HK-2 (cell line): ENCODE data around the gene IL1RL1.

Experiments used
- DNase-seq: peaks from one replicate; pipeline ENCODE4 v3.0.0-alpha.2; 2018; ENCODE audit not compliant: unreplicated experiment

Gene IL1RL1

DNA sequence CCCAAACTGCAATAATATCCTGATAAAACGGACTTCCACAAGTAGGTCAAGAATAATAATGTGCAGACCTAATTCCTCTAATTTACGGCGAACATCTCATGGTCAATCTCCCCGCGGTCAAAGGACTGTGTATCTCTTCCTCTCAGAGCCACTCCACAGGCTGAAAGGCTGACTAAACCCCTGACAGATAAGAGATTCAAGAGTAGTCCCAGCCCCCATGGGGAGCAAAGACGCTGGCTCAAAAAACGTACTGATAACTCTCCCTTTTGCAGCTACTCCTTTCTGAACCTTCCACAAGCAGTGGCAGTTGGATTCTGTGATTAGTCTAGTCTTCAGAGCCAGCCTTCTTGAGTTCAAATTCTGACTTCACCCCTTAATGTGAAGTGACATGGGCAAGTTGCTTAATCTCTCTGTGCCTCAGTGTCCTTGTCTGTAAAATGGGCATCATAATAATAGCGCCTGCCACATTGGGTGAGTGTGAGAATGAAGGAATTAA, 24.6 kb downstream of the IL1RL1 start:
- DNase-seq, result no peak

DNA sequence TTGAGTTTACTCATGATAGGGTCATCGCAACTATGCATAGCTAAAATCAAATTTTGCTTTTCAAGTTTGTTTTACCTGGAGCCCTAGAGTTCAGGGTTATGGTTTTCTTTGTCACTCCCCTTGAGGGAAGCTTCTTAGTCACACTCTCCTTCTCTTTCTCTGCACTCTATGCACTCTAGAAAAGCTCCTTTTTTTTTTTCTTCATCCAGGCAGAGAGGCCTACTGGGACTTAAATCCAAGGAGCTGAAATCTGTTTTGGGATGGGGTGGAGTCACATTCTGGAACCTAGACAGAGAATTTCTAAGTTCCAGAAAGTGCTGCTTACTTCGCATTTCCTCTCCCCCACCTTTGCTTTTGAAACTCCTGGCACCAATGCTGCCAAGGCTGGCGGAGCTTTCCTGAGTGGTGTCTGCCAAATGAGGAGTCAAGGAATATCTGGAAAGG, 25.2 kb downstream of the IL1RL1 start:
- DNase-seq, result no peak

DNA sequence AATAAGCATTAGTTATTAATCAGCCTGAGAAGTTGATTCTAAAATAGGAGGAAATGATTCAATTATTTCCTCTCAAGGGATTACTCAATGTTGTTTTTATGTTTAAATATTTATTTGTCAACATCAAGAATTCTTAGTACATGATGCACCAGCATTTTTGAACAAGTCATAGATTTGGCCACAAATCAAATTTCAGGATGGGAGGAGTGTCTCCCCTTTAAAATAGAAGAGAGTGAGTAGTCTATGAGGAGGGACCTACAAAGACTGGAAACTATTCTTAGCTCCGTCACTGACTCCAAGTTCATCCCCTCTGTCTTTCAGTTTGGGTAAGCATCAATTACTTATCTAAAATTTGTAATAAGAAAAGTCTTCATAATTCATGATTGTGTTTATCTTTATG, 25.6 kb downstream of the IL1RL1 start:
- no peak for DNase-seq

DNA sequence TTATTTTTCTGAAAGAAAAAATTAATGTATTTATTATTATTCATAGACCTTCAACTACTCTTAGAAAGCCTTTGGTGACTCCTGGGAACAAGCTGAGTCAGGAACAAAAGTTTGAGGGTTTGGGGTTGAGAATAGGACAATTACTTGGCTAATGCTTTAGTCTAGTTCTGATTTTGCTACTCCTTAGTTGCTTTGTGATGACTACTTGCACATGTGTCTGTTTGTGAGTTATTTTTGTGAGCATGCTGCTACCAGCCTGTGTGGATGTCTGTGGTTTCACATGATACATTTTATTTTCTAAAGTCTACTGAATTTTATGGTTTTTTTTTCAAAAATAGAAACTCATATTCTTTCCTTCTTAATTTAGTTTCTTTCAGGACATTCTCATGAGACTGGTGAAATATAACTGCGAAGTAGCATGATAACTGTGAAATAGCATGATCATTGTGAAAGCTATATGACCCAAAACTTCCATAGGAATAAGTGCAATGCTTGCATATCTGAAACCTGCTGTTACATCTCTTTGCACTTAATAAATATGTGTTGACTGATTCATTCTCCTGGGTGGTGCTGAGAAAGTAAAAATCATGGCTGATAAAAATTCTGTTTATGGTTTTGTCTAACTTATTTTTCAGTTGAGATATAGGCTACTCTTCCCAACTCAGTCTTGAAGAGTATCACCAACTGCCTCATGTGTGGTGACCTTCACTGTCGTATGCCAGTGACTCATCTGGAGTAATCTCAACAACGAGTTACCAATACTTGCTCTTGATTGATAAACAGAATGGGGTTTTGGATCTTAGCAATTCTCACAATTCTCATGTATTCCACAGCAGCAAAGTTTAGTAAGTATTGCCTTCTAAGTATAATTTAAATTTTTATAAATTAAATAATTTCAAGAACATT, 26.4 kb downstream of the IL1RL1 start:
- no peak for DNase-seq

DNA sequence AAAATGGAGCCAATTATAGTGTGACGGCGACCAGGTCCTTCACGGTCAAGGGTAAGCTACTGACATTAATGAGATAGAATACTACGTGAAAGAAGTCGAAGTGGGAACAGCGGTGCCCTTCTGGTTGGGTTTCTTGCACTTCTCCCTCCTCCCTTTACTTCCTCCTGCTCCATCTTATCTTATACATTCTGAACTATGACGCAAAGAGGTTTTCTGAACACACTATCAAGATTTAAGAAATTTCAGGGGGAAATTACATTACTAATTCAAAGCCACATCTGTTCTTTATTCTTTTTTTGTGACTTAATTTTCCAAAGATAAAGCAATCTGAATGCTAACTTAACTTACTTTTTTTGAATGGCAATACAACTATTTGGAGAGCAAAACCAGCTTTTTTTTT, 29.4 kb downstream of the IL1RL1 start:
- no peak for DNase-seq

DNA sequence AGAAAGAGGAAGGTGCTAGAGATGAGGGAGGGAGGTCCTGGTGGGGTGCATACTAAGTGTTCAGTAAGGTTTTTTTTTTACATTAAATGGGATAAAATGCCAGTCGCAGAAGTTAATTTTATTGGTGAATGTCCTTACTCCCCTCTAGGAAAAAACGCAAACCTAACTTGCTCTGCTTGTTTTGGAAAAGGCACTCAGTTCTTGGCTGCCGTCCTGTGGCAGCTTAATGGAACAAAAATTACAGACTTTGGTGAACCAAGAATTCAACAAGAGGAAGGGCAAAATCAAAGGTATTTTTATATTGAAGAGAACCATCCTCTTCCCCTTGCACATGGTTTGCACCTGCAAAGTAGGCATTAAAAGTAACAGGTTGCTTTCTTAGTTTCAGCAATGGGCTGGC, 31.5 kb downstream of the IL1RL1 start:
- DNase-seq, result no peak

DNA sequence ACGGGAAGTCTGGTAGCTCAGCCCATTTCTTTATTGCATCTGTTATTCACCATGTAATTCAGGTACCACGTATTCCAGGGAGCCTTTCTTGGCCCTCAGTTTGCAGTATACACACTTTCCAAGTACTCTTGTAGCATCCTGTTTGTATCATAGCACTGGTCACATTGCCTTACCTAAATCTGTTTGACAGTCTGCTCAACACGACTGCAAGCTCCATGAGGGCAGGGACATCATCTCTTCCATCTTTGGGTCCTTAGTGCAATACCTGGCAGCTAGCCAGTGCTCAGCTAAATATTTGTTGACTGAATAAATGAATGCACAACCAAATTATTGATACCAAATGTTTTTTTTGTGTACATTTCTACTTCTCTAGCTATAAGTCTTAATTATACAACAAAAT, 33.0 kb downstream of the IL1RL1 start:
- DNase-seq, result no peak

DNA sequence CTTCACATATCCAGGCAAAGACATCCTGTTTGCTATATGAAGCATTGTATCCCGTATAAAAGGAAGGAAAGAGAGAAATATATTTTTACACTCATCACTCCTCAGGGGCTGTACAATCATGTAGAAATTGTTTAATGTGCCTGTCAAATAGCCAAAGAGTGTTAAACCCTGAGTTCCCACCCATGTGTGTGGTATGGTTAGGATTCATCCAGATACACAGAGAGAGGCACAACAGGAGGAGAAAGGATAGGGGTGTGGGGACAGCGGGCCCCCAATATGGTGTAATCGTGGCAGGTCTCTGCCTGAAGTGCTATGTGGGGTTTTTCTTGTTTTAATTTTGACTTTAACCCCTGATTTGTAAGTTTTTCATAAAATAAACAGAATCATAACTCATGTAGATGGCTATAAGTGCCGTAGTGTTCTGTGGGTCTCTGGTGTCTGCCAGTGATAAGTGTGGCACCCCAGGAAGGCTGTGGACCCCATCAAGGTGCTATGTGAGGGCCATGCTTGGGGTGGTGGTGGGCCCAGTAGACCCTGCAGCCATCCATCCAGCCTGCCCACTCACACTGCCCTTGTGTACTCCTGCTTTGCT, 34.1 kb downstream of the IL1RL1 start:
- no peak for DNase-seq

DNA sequence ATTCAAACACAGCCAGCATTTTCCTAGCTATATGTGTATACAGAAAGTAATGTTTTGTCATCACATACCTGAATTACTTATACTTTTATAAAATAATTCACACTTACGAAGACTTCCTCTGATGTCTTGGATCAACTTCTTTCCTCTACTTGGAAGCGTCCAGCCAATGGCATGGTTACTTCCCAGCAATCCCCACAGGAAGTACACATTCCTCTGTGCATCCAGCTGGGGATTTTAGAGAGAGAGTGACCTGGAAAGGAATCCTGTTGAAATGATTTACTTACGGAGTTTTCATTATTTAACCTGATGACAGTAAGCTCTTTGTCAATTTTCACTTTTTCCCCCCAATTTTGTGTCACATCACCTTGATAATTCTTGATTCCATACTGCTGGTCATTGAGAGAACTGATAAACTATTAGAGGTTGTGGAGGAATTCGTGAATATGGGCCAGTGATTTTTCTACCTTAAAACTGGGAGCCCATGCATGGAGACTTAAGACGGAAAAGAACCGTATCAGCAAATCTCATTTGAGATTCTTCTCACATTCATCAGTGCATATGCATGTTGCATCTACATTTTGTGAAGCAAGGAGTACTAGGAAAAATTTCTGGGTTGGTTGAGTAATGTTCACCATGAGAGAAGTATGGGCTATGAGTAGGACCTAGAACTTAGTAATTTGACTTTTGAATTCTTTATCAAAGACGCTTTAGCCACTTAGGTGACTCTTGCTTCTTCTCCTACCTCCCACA, 35.2 kb downstream of the IL1RL1 start:
- DNase-seq, result peak; percentile 11

DNA sequence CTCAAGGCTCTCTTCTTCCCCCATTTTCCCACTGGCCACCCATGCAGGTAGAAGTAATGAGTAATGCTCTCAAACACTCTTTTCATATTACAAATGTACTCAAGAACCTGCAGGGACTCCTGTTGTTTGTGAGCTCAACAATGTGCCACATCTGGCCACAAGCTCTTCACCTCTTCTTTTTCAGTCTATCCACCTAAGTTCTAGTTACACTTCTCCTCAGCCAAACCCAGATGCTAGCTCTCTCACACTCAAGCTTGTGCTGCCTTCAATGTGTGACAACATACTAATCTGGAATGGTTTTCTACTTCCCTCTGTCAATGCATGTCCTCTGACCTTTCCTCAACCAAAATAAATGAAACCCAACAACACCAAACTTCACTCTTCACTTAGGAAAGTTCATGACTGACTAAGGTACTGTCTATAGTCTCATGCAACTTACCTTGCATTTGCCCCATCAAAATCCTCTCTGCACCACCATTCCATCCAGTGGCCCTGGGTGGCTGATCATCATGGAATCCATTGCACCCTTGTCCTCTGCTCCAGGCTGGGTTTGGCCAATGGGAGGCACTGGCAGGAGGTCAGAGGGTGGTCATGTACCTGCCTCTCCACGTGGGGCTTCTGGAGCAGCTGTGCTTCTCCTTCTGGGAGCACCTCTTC, 38.9 kb downstream of the IL1RL1 start:
- DNase-seq, result no peak

DNA sequence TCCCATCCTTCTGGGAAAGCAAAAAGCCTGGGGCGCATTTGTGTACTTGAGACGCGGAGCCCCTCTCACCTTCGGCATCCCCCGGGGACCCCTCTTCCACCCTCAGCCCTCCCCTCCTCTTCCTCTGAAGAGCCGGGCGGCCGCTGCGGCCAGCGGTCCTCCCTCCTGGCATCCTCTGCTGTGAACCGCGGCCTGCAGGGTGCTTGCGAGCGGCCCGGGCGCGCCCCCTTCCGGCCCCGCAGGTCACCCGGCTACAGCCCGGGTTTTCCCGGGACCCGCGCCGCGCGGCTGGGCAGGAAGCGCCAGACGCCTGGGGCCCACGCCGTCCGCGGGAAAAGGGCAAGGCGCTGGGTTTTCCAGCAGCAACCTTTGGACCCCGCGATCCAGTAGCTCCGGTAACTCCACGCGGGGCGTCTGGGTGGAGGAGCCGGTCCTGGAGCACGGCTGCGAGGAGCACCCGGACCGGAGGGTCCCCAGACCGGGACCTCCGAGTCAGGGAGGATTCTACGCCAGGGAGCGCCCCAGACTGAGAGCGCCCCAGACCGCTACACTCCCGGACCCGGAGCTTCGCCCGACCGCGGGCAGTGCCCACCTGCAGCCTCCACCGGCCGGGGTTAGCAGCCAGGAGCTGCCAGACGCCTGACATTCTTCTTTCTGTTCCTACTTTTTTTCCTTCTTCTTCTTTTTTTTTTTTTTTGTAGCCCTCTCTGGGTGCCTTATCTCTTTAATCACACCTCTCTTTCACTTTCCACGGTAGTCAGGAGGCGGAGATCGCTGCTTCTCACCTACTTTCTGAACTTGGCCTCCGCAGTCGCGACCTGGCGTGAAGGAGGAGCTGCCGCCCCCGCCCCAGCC, 44.4 kb downstream of the IL1RL1 start, which contains the start of gene IL18R1:
TSS of gene IL18R1 (plus strand) at position 271 of the 855 bp plus-strand sequence. CDS start 6,865 bp downstream, outside the sequence.
- peak; percentile 81 for DNase-seq

DNA sequence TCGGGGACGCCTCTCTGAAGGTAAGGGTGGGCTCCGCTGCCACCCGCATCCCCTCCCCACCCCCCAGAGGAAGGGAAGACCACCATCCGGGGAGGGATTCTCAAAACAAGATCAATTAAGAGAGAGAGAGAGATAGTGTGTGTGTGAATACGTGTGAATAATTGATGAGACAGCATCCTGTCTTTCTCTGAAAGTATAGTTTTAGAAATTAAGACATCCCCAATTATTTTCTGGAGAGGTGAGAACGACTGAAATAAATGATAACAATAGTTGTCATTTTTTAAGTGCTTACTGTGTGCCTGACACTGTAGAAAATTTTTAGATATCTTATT, 45.0 kb downstream of the IL1RL1 start:
- DNase-seq, result no peak

DNA sequence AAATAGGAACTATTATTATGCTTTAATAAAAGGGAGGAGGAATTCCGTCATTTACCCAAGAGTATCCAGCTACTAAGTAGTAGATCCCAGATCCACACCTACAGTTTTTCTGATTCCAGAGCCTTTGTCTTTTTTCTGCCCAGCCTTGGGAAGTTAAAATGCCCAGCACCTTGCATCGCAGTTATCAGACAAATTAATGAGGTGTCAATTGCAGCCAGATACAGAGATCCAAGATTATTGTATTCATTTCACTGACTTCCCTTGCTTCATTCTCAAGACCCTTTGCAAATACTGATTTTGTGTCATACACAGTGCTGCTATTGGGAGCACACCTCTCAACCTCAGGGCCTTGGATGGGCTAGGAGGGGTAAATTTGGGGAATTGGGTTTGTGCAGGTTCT, 45.4 kb downstream of the IL1RL1 start:
- DNase-seq, result no peak

DNA sequence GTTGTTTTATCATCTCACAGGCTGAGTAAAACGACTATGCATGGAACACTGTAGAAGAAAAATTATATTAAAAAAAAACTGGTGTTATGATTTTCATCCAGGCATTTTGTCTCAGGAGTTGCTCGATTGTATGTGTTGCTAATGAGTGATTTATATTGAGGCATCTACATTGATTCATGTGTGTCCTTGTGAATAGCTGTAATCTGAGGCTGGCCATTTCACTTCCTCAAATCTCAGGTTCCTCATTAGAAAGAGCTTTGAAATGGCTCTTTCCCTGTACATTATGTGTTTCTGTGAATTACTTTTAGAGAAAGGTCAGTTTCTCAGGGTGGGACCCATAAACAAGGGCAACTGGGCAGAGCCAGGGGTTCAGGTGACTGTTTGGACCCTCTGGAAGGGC, 46.6 kb downstream of the IL1RL1 start:
- no peak for DNase-seq

DNA sequence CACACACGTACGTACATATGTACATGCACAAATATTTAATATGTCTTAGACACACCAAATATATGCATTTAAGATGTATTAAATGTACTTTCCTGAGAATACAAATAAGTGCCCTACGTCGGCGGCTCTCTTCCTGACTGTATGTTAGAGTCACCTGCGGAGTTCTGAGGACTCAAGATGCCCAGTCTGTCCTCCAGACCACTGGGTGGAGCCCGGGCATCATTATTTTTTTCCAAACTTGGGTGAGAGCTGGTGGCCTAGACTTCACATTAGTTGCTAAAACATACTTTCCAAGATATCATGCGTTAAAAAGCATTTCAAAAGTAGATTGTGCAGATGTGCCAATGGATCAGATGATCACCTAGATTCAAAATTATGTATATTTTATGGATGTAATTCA, 47.1 kb downstream of the IL1RL1 start:
- no peak for DNase-seq

DNA sequence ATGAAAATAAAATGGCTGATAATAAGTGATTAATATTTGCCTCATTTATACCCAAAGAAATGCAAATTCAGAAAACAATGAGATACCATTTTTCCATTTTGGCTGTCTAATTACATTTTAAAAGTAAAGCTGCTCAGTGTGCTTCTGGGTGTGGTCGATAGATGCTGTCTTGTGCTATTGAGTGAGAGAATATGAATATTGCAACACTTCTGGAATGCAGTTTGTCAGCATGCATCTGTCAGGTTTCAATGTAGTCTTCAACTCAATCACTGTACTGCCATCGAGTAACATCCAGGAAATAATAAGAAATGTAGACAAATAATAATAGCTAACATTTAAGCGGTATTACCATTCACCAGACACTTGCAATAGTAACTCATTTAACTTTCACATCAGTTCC, 48.2 kb downstream of the IL1RL1 start:
- no peak for DNase-seq

DNA sequence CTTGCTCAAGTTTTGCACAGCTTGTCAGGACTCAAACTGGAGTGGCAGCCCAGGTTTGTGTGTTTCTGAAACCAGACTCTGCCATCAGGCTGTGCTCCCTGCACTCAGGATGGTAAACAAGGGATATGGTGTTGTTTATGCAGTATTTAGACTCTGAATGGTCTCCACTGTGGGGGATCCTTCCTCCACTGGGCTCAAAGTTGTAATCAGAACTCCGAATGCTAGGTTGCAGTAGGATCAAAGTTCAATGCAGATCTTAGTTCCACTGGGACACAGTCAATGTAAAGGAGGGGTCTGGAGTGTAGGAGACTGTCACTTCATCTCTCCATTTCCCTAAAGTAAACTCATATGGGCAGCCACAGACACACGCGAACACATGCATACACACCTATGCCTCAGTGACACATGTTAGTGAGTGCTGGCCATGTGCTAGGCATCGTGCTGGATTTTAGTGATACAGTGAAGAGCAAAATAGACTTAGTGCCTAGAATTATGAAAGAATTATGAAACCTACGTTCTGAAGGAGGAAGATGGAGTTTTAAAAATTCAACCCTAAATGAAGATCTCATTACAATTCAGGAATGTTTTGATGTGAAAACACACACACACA, 50.4 kb downstream of the IL1RL1 start:
- DNase-seq, result no peak

DNA sequence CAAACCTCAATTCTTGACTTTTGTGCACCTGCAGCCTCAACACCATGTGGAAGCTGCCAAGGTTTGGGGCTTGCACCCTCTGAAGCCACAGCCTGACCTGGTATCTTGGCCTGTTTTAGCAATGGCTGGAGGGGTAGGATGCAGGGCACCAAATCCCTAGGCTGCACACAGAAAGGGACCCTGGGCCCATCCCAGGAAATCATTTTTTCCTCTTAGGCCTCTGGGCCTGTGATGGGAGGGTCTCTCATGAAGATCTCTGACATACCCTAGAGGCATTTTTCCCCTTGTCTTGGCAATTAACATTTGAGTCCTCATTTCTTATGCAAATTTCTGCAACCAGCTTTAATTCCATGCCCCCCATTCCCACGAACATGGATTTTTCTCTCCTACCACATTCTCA, 54.4 kb downstream of the IL1RL1 start:
- no peak for DNase-seq

DNA sequence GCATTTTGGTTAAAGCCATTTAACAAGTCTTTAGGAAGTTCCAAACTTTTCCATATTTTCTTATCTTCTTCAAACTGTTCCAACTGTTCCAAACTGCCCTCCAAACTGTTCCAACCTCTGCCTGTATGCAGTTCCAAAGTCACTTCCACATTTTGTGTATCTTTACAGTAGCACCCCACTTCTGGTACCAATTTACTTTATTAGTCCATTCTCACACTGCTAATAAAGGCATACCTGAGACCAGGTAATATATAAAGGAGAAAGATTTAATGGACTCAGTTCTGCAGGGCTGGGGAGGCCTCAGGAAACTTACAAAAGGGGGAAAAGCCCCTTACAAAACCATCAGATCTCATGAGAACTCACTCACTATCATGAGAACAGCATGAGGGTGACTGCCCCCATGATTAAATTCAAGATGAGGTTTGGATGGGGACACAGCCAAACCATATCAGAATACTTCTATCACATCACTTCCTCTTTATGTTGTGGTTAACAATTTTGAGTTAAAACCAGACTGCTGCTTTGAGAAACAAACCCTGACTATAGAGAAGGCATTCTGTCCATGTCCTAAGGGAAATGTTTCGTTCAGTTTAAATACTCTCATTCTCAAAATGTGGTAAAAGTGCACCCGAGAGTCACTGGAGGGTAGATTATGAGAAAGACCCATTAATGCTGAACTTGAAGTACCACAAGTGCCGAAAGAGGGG, 55.2 kb downstream of the IL1RL1 start:
- DNase-seq, result no peak
